Measurements from ENCODE around the gene GAL3ST1.

DNA sequence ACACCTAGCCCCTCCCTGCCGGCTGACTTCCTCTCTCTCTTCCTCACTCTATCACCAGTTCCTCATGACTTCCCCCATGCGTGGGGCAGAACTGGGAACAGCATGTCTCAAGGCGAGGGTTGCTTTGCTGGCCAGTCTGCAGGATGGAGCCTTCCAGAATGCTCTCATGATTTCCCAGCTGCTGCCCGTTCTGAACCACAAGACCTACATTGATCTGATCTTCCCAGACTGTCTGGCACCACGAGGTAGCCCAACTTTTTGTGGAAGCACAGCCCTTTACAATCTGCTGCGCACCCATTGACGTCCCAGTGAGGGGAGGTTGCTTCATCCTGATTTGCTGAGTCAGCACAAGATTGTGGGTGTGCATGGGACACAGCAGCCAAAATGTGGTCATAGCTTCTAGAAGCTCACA, 41.1 kb upstream of the GAL3ST1 start:
- TF ChIP-seq POLR2A (IDR thresholded peaks at IDR 0.05), result no peak
- TF ChIP-seq, protein P1, sequence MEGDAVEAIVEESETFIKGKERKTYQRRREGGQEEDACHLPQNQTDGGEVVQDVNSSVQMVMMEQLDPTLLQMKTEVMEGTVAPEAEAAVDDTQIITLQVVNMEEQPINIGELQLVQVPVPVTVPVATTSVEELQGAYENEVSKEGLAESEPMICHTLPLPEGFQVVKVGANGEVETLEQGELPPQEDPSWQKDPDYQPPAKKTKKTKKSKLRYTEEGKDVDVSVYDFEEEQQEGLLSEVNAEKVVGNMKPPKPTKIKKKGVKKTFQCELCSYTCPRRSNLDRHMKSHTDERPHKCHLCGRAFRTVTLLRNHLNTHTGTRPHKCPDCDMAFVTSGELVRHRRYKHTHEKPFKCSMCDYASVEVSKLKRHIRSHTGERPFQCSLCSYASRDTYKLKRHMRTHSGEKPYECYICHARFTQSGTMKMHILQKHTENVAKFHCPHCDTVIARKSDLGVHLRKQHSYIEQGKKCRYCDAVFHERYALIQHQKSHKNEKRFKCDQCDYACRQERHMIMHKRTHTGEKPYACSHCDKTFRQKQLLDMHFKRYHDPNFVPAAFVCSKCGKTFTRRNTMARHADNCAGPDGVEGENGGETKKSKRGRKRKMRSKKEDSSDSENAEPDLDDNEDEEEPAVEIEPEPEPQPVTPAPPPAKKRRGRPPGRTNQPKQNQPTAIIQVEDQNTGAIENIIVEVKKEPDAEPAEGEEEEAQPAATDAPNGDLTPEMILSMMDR (IDR thresholded peaks at IDR 0.05), result no peak
- TF ChIP-seq EP300 (IDR thresholded peaks at IDR 0.05), result no peak

Measured in ovary (tissue), 3 donors.